ENCODE measurements around the gene SLC22A23.

Gene SLC22A23

GRCh38 chr6:3272911-3273547 is 183.8 kb downstream of the SLC22A23 start:
- H3K4me1 ChIP-seq (ENCODE audit: control insufficient read depth, low read depth, low read length): no peaks in the 10 kb centered on the region
- no peak overlapping the region for H3K9ac ChIP-seq (ENCODE audit: low read length)
- H3K36me3 ChIP-seq (ENCODE audit: control insufficient read depth, low read depth, low read length): peaks cover 34% of the 10 kb centered on the region
- no peak overlapping the region for H3K27ac ChIP-seq (ENCODE audit: low read length)
- H3K4me3 ChIP-seq (ENCODE audit: low read length): no peak overlapping the region
- H3K9me3 ChIP-seq (ENCODE audit: control insufficient read depth, low read depth, low read length): no peaks in the 10 kb centered on the region
- H3K27me3 ChIP-seq (ENCODE audit: control insufficient read depth, insufficient read depth, low read length): no peaks in the 10 kb centered on the region

- Histone ChIP-seq H3K9me3 (ENCODE audit: control insufficient read depth, low read depth, low read length) (no peaks in the 10 kb centered on the region), H3K9ac (ENCODE audit: low read length) (no peak overlapping the region), H3K36me3 (ENCODE audit: control insufficient read depth, low read depth, low read length) (peaks cover 39% of the 10 kb centered on the region), H3K4me3 (ENCODE audit: low read length) (no peak overlapping the region), H3K27ac (ENCODE audit: low read length) (no peak overlapping the region), H3K27me3 (ENCODE audit: control insufficient read depth, insufficient read depth, low read length) (no peaks in the 10 kb centered on the region), H3K4me1 (ENCODE audit: control insufficient read depth, low read depth, low read length) (no peaks in the 10 kb centered on the region)
Observed at GRCh38 chr6:3271756-3272155, 185.1 kb downstream of the SLC22A23 start.

- Histone ChIP-seq H3K36me3 (ENCODE audit: control insufficient read depth, low read depth, low read length) (peaks cover 39% of the 10 kb centered on the region), H3K4me3 (ENCODE audit: low read length) (no peak overlapping the region), H3K9ac (ENCODE audit: low read length) (no peak overlapping the region), H3K9me3 (ENCODE audit: control insufficient read depth, low read depth, low read length) (no peaks in the 10 kb centered on the region), H3K4me1 (ENCODE audit: control insufficient read depth, low read depth, low read length) (no peaks in the 10 kb centered on the region), H3K27me3 (ENCODE audit: control insufficient read depth, insufficient read depth, low read length) (no peaks in the 10 kb centered on the region), H3K27ac (ENCODE audit: low read length) (no peak overlapping the region)
Observed at GRCh38 chr6:3270258-3270657, 186.6 kb downstream of the SLC22A23 start.

GRCh38 chr6:3269281-3269975 is 187.4 kb downstream of the SLC22A23 start:
- Histone ChIP-seq H3K4me3 (ENCODE audit: low read length) (no peak overlapping the region), H3K36me3 (ENCODE audit: control insufficient read depth, low read depth, low read length) (peaks cover 47% of the 10 kb centered on the region), H3K4me1 (ENCODE audit: control insufficient read depth, low read depth, low read length) (no peaks in the 10 kb centered on the region), H3K27me3 (ENCODE audit: control insufficient read depth, insufficient read depth, low read length) (no peaks in the 10 kb centered on the region), H3K9ac (ENCODE audit: low read length) (no peak overlapping the region), H3K27ac (ENCODE audit: low read length) (no peak overlapping the region), H3K9me3 (ENCODE audit: control insufficient read depth, low read depth, low read length) (no peaks in the 10 kb centered on the region)

- Histone ChIP-seq H3K27ac (ENCODE audit: low read length) (no peak overlapping the region), H3K4me1 (ENCODE audit: control insufficient read depth, low read depth, low read length) (no peaks in the 10 kb centered on the region), H3K36me3 (ENCODE audit: control insufficient read depth, low read depth, low read length) (peaks cover 55% of the 10 kb centered on the region), H3K4me3 (ENCODE audit: low read length) (no peak overlapping the region), H3K9me3 (ENCODE audit: control insufficient read depth, low read depth, low read length) (no peaks in the 10 kb centered on the region), H3K9ac (ENCODE audit: low read length) (no peak overlapping the region), H3K27me3 (ENCODE audit: control insufficient read depth, insufficient read depth, low read length) (no peaks in the 10 kb centered on the region)
Observed at GRCh38 chr6:3268680-3269079, 188.2 kb downstream of the SLC22A23 start.

- Histone ChIP-seq H3K9ac (ENCODE audit: low read length) (no peak overlapping the region), H3K4me1 (ENCODE audit: control insufficient read depth, low read depth, low read length) (no peaks in the 10 kb centered on the region), H3K9me3 (ENCODE audit: control insufficient read depth, low read depth, low read length) (no peaks in the 10 kb centered on the region), H3K36me3 (ENCODE audit: control insufficient read depth, low read depth, low read length) (peaks cover 56% of the 10 kb centered on the region), H3K27ac (ENCODE audit: low read length) (no peak overlapping the region), H3K27me3 (ENCODE audit: control insufficient read depth, insufficient read depth, low read length) (no peaks in the 10 kb centered on the region), H3K4me3 (ENCODE audit: low read length) (no peak overlapping the region)
Observed at GRCh38 chr6:3267162-3267561, 189.7 kb downstream of the SLC22A23 start.

- Histone ChIP-seq H3K9ac (ENCODE audit: low read length) (no peak overlapping the region), H3K27ac (ENCODE audit: low read length) (no peak overlapping the region), H3K4me1 (ENCODE audit: control insufficient read depth, low read depth, low read length) (no peaks in the 10 kb centered on the region), H3K4me3 (ENCODE audit: low read length) (no peak overlapping the region), H3K36me3 (ENCODE audit: control insufficient read depth, low read depth, low read length) (peaks cover 46% of the 10 kb centered on the region), H3K9me3 (ENCODE audit: control insufficient read depth, low read depth, low read length) (no peaks in the 10 kb centered on the region), H3K27me3 (ENCODE audit: control insufficient read depth, insufficient read depth, low read length) (no peaks in the 10 kb centered on the region)
Observed at GRCh38 chr6:3266170-3266569, 190.7 kb downstream of the SLC22A23 start.

GRCh38 chr6:3265671-3266070 is 191.2 kb downstream of the SLC22A23 start:
- H3K4me3 ChIP-seq (ENCODE audit: low read length): no peak overlapping the region
- no peak overlapping the region for H3K27ac ChIP-seq (ENCODE audit: low read length)
- H3K36me3 ChIP-seq (ENCODE audit: control insufficient read depth, low read depth, low read length): peaks cover 42% of the 10 kb centered on the region
- peaks cover 3% of the 10 kb centered on the region for H3K4me1 ChIP-seq (ENCODE audit: control insufficient read depth, low read depth, low read length)
- H3K9me3 ChIP-seq (ENCODE audit: control insufficient read depth, low read depth, low read length): no peaks in the 10 kb centered on the region
- H3K9ac ChIP-seq (ENCODE audit: low read length): no peak overlapping the region
- H3K27me3 ChIP-seq (ENCODE audit: control insufficient read depth, insufficient read depth, low read length): no peaks in the 10 kb centered on the region

GRCh38 chr6:3264356-3264755 is 192.5 kb downstream of the SLC22A23 start:
- Histone ChIP-seq H3K36me3 (ENCODE audit: control insufficient read depth, low read depth, low read length) (peaks cover 34% of the 10 kb centered on the region), H3K4me1 (ENCODE audit: control insufficient read depth, low read depth, low read length) (peaks cover 7% of the 10 kb centered on the region), H3K27ac (ENCODE audit: low read length) (no peak overlapping the region), H3K27me3 (ENCODE audit: control insufficient read depth, insufficient read depth, low read length) (no peaks in the 10 kb centered on the region), H3K9ac (ENCODE audit: low read length) (no peak overlapping the region), H3K9me3 (ENCODE audit: control insufficient read depth, low read depth, low read length) (no peaks in the 10 kb centered on the region), H3K4me3 (ENCODE audit: low read length) (no peak overlapping the region)

GRCh38 chr6:3263096-3263495 is 193.8 kb downstream of the SLC22A23 start:
- no peaks in the 10 kb centered on the region for H3K27me3 ChIP-seq (ENCODE audit: control insufficient read depth, insufficient read depth, low read length)
- peaks cover 24% of the 10 kb centered on the region for H3K36me3 ChIP-seq (ENCODE audit: control insufficient read depth, low read depth, low read length)
- no peak overlapping the region for H3K4me3 ChIP-seq (ENCODE audit: low read length)
- peaks cover 10% of the 10 kb centered on the region for H3K4me1 ChIP-seq (ENCODE audit: control insufficient read depth, low read depth, low read length)
- H3K9ac ChIP-seq (ENCODE audit: low read length): no peak overlapping the region
- no peaks in the 10 kb centered on the region for H3K9me3 ChIP-seq (ENCODE audit: control insufficient read depth, low read depth, low read length)
- no peak overlapping the region for H3K27ac ChIP-seq (ENCODE audit: low read length)

- peaks cover 12% of the 10 kb centered on the region for H3K4me1 ChIP-seq (ENCODE audit: control insufficient read depth, low read depth, low read length)
- peaks cover 18% of the 10 kb centered on the region for H3K36me3 ChIP-seq (ENCODE audit: control insufficient read depth, low read depth, low read length)
- H3K9me3 ChIP-seq (ENCODE audit: control insufficient read depth, low read depth, low read length): no peaks in the 10 kb centered on the region
- no peak overlapping the region for H3K9ac ChIP-seq (ENCODE audit: low read length)
- no peak overlapping the region for H3K27ac ChIP-seq (ENCODE audit: low read length)
- H3K4me3 ChIP-seq (ENCODE audit: low read length): no peak overlapping the region
- H3K27me3 ChIP-seq (ENCODE audit: control insufficient read depth, insufficient read depth, low read length): no peaks in the 10 kb centered on the region
Observed at GRCh38 chr6:3261921-3262320, 194.9 kb downstream of the SLC22A23 start.

- H3K27ac ChIP-seq (ENCODE audit: low read length): no peak overlapping the region
- peaks cover 18% of the 10 kb centered on the region for H3K36me3 ChIP-seq (ENCODE audit: control insufficient read depth, low read depth, low read length)
- no peak overlapping the region for H3K4me3 ChIP-seq (ENCODE audit: low read length)
Observed at GRCh38 chr6:3261518-3261820, 195.4 kb downstream of the SLC22A23 start.

More at GRCh38 chr6:3261518-3261820, 195.4 kb downstream of the SLC22A23 start:
- no peaks in the 10 kb centered on the region for H3K9me3 ChIP-seq (ENCODE audit: control insufficient read depth, low read depth, low read length)
- H3K27me3 ChIP-seq (ENCODE audit: control insufficient read depth, insufficient read depth, low read length): no peaks in the 10 kb centered on the region
- no peak overlapping the region for H3K9ac ChIP-seq (ENCODE audit: low read length)
- peaks cover 12% of the 10 kb centered on the region for H3K4me1 ChIP-seq (ENCODE audit: control insufficient read depth, low read depth, low read length)

All from iPS-18a (cell line).